Epithelial cell of proximal tubule (primary cell): ENCODE data around the gene DPP10. TPM values are rescaled to one million over a fixed set of nuclear protein-coding genes. Genes with fewer than 3 reads are reported as not detected.

Experiments used
- DNase-seq: peaks from one replicate; pipeline ENCODE4 v3.0.0-alpha.2; 2011; ENCODE audit warnings: low read depth
- H3K4me3 ChIP-seq: 2 replicates; pipeline ENCODE4 v1.5.1; 2011; ENCODE audit warnings: low read depth, mild to moderate bottlenecking, low read length
- total RNA-seq: library from RNA; depleted of rRNA; stranded (reverse); fragments of >200 nt; gene quantifications from 2 replicates; pipeline ENCODE4 v1.2.3, GENCODE V29; 2015
- TF ChIP-seq, protein P1 (sequence below): conservative IDR thresholded peaks from 2 replicates; pipeline ENCODE4 v1.5.1; 2012; ENCODE audit warnings: low read depth, mild to moderate bottlenecking, low read length

Gene DPP10
- total RNA-seq, 1 donor from 2014 or later, result 0.06 TPM

DNA sequence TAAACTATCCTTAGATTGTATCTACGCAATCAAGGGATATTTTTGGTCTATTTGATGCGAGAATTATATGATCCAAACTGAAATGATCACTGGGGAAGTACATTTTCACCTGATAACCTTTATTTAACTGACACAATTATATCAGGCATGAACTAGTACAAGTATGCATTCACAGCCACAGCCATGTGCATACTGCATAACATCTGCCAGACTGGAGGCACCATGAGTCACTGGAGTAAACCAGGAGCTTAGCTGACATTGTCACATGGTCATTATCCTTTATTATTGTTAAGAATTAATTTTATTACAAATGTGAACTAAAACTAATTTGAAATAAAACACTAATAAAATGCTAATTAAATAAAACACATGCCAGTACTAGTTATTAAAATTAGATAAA lies 1127.1 kb downstream of the DPP10 start:
- H3K4me3 ChIP-seq, result no peak overlapping the region
- no peak for DNase-seq
- TF ChIP-seq, protein P1, sequence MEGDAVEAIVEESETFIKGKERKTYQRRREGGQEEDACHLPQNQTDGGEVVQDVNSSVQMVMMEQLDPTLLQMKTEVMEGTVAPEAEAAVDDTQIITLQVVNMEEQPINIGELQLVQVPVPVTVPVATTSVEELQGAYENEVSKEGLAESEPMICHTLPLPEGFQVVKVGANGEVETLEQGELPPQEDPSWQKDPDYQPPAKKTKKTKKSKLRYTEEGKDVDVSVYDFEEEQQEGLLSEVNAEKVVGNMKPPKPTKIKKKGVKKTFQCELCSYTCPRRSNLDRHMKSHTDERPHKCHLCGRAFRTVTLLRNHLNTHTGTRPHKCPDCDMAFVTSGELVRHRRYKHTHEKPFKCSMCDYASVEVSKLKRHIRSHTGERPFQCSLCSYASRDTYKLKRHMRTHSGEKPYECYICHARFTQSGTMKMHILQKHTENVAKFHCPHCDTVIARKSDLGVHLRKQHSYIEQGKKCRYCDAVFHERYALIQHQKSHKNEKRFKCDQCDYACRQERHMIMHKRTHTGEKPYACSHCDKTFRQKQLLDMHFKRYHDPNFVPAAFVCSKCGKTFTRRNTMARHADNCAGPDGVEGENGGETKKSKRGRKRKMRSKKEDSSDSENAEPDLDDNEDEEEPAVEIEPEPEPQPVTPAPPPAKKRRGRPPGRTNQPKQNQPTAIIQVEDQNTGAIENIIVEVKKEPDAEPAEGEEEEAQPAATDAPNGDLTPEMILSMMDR, result no peak

DNA sequence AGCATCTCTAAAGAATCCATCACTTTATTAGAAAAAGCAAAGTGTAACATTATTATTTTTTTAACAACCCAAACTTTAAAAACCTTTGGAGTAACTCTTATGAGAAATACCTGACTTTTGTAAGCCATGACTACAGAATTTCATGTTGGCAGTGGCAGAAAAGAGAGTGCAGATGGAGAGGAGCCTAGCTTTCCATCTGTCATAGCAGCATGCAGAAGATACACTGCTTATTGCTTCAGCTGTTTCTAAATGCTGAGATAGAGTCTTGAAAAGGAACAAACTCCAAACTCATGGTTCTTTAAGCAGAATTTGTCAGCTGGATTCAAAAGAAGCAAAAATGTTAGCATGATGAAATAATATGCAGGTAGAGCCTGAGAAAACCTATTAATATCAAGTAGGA lies 1130.3 kb downstream of the DPP10 start:
- TF ChIP-seq, protein P1, result no peak
- H3K4me3 ChIP-seq, result no peak overlapping the region
- no peak for DNase-seq

DNA sequence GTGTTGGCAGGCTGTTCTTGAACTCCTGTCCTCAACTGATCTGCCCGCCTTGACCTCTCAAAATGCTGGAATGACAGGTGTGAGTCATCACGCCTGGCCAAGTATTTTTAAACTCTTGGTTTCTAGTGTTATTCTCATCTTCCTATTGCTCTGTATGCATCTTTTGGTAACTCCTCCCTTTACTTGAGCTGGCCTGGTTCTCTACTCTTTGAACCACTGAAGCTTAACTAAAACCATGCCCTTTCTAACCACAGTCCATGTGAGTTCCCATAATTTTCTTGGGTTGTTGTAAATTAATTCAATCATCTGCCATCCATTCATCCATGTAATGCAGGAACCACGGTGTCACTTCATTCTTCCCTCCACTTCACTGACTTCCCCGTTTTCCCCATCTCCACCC lies 1131.3 kb downstream of the DPP10 start:
- DNase-seq, result no peak
- TF ChIP-seq, protein P1, result no peak
- H3K4me3 ChIP-seq, result no peak overlapping the region

DNA sequence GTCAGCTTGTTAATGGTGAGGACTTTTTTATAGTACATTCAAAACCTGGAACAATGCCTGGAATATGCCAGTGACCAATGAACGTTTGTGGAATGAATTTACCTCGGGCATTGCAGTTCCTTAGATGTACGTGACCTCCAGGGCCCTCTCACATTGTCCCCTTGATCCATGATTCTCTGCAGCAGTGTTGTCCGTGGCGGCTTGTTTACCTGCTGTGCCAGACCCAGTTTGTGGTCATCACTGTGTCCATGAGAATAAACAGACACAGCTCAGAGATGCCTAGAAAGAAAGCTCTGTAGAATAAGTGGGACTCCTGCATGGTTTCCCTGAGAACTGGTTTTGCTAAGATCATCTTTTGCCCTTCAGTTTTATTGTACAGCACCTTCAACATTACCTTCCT lies 1132.2 kb downstream of the DPP10 start:
- no peak for DNase-seq
- H3K4me3 ChIP-seq, result no peak overlapping the region
- TF ChIP-seq, protein P1, result no peak

DNA sequence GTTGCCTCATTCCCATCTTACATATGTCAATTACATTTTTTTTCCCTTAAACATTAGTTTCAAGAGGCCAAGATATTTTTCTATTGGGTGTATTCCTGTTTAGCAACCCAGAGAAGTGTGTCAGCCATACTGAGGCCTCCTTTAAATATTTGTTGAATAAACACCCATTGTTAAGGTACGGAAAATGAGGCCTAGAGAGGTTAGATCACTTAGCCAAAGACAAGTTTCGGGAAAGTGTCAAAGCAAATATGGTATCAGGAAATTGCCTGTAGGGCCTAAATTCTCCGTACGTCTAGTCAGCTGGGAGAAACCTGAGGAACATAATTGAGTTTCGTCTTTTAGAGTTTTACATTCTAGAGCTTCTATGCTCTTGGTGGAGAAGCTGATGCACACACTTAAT lies 1138.3 kb downstream of the DPP10 start:
- DNase-seq, result no peak
- TF ChIP-seq, protein P1, result no peak
- H3K4me3 ChIP-seq, result no peak overlapping the region

DNA sequence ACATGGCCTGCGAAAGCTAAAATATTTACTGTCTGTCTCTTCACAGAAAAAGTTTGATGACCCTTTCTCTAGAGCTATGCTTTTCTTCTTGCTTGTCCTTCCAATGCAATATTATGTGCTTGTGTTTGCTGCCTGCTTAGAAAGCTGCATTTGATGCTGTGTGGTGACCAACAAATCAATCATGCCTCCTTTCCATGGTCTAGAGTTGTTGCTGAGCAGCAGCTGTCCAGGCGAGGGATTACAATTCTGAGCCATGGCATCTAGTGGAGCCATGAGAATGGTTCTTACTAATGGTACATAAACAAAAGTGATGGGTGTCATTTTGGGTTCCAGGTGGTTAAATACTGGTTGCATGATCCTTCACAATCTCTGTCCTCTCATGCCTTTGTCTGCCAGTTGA lies 1142.1 kb downstream of the DPP10 start:
- TF ChIP-seq, protein P1, result no peak
- no peak overlapping the region for H3K4me3 ChIP-seq
- DNase-seq, result no peak

DNA sequence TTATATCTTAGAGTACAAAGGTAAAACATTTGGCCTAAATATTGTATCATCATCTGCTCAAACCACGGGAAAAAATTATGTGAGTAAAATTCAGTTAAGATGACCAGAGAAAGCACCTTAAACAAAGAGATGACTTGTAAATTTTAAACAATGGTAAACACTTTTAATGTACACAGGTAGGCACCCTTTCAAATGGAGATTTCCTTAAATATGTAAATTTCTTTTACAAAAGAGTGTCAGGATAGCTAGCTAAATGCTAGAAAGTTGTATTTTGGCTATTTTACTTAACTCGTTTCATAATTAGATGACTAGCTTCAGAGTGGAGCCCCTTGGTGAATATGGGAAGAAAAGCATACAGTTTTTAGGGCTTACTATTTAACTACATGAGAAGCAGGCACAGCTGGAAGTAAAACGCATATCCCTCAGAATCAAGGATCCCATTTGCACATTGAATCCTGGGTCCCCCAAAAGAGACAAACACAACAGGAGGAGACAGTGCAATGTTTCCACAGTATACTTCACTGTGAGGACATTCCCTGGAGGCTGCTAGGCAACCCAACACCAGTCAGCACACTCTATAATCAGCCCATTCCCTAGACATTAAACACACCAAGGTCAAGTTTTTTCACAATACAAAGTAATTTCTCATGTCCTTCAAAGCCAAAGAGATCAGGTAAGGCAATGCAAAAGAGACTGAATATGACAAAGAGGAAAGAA lies 1154.4 kb downstream of the DPP10 start:
- DNase-seq, result no peak
- H3K4me3 ChIP-seq, result no peak overlapping the region
- TF ChIP-seq, protein P1, result no peak
